22Rv1 (cell line): ENCODE data around the gene GPR156.
"Not testable (repeated sequence)": the region's sequence is repeated elsewhere in the genome, so short reads cannot be mapped to it uniquely, and the experiment has no call there.

Experiments
- H3K27ac ChIP-seq: fragments of 450-650 bp; 2 replicates; pipeline ENCODE4 v1.5.1; 2017
- ZFX ChIP-seq: fragments of 450-650 bp; IDR thresholded peaks from 2 replicates; pipeline ENCODE4 v1.6.1; 2017; ENCODE audit warnings: antibody characterized with exemption, borderline replicate concordance
- TF ChIP-seq, protein P1 (sequence below): fragments of 450-650 bp; IDR thresholded peaks from 2 replicates; pipeline ENCODE4 v1.5.1; 2017; ENCODE audit warnings: mild to moderate bottlenecking

GPR156 gene

GRCh38 chr3:120306519-120307455 is 21.8 kb upstream of the GPR156 start:
- TF ChIP-seq, protein P1, sequence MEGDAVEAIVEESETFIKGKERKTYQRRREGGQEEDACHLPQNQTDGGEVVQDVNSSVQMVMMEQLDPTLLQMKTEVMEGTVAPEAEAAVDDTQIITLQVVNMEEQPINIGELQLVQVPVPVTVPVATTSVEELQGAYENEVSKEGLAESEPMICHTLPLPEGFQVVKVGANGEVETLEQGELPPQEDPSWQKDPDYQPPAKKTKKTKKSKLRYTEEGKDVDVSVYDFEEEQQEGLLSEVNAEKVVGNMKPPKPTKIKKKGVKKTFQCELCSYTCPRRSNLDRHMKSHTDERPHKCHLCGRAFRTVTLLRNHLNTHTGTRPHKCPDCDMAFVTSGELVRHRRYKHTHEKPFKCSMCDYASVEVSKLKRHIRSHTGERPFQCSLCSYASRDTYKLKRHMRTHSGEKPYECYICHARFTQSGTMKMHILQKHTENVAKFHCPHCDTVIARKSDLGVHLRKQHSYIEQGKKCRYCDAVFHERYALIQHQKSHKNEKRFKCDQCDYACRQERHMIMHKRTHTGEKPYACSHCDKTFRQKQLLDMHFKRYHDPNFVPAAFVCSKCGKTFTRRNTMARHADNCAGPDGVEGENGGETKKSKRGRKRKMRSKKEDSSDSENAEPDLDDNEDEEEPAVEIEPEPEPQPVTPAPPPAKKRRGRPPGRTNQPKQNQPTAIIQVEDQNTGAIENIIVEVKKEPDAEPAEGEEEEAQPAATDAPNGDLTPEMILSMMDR: no peak
- no peak for TF ChIP-seq ZFX
- no peak overlapping the region for H3K27ac ChIP-seq

DNA sequence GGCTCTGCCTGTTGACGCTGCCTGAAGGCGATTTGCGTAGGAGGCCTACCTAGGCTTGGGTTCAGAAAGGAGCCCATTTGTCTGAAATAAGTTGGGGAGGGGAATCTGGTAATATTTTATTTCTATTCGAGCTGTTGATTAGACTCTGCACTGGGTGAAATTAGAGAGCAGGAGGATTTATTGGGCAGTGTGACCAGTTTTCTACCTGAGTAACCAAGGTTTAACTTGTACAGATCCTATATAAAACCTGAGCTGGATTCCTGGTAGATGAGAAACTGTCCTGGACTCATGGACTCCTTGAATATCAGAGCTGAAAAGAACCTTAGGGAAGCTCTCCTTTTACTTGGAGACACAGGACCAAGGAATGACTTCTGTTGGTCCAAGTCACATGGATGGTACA is 19.6 kb upstream of the GPR156 start:
- no peak overlapping the region for H3K27ac ChIP-seq
- no peak for TF ChIP-seq ZFX

GRCh38 chr3:120302361-120302760 is 17.3 kb upstream of the GPR156 start:
- H3K27ac ChIP-seq: no peak overlapping the region
- TF ChIP-seq ZFX: no peak
- TF ChIP-seq, protein P1: no peak

DNA sequence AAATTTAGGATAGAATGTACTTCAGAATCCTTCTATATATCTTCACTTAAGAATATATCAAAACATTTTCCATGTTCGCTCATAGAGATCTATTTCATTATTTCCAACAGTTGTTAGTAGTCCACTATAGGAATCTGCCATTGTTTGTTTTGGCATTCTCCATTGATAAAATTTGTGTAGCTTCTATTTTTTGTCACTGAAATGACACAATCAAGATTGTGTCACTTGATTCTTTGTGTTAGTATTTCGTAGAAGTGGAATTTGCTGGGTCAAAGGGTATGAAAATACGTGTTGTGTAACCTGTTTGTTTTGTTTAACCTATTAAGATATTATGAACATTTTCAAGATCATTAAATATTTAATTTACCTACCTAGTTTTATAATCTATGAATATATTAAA is 15.9 kb upstream of the GPR156 start:
- H3K27ac ChIP-seq: no peak overlapping the region
- TF ChIP-seq ZFX: no peak
- TF ChIP-seq, protein P1: no peak

- H3K27ac ChIP-seq: no peak overlapping the region
- TF ChIP-seq, protein P1: no peak
- TF ChIP-seq ZFX: no peak
Measured at GRCh38 chr3:120299403-120299802, 14.4 kb upstream of the GPR156 start.

DNA sequence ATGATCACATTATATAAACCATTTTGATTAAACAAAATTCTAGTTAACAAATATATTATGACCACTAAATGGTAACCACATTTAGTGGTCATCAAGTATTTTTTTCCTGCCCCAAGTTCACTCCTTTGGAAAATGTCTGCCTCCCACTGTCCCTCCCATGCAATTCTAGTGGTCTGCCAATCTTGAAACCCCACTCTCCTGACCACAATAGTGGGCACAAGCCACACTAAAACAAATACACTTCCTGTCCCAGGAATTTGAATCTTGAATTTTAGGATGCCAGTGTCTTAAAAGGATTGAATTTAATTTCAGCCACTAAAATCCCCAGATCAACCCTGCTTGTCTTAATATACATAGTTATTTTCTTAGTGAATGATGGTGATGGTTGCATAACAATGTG is 14.0 kb upstream of the GPR156 start:
- H3K27ac ChIP-seq: no peak overlapping the region
- TF ChIP-seq ZFX: no peak
- TF ChIP-seq, protein P1: no peak

DNA sequence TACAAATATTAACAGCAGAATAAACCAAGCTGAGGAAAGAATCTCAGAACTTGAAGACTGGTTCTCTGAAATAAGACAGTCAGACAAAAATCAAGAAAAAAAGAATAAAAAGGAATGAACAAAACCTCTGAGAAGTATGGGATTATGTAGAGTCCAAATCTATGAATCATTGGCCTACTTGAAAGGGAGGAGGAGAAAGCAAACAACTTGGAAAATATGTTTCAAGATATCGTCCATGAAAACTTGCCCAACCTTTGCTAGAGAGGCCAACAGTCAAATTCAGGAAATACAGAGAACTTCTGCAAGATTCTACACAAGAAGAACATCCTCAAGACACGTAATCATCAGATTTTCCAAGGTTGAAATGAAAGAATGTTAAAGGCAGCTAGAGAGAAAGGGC is 6.5 kb upstream of the GPR156 start:
- H3K27ac ChIP-seq: not testable (repeated sequence)

GRCh38 chr3:120289636-120290035 is 4.6 kb upstream of the GPR156 start:
- no peak overlapping the region for H3K27ac ChIP-seq
- TF ChIP-seq, protein P1: no peak
- no peak for TF ChIP-seq ZFX
